Cardiac fibroblast (primary cell): ENCODE data around the gene FREM1.

Experiments used
- DNase-seq, 2 donors: peaks; one replicate each; pipeline versions ENCODE4 v3.0.0 to v3.0.0-alpha.2; 2010; ENCODE audit warnings: low read depth in 2 of 2
- H3K4me3 ChIP-seq, 2 donors: replicated peaks in 1 of 2; 1 replicate in 1 of 2; 2 replicates in 1 of 2; pipeline ENCODE4 v1.5.1; 2011; ENCODE audit warnings: low read depth in 2 of 2, low read length in 2 of 2, mild to moderate bottlenecking in 2 of 2, moderate library complexity in 1 of 2
- TF ChIP-seq, protein P1 (sequence below): IDR thresholded peaks from one replicate; pipeline ENCODE4 v1.5.1; 2011; ENCODE audit warnings: low read depth, mild to moderate bottlenecking, low read length, inconsistent platforms

Gene FREM1

GRCh38 chr9:14909961-14910805 is at the start of gene FREM1:
Gene FREM1, minus strand, starts transcription at chr9:14910428. Its CDS starts 41,451 bp downstream, at chr9:14868977.
- DNase-seq: peak in 1 of 2 donors; percentile 53
- H3K4me3 ChIP-seq: no peak within 1 kb of the TSS

DNA sequence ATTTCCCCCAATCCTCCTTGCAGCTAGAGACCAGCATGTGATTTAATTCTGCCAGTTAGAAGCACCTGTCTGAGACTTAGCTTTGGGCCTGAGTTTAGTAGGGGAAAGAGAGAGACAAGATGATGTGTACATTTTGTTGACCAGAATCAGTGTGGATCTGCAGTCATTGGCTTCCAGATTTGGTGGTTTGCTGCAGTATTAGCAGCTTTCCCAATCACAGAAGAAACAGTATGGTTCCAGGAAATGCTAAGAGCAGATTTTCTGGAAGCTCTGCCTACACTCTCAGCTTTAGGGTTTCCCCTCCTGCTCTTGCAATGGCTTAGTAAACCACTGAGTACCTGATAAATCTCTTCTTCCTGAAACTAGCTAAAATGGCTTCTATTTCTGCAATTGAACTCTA is 48.8 kb upstream of the FREM1 start:
- TF ChIP-seq, protein P1, sequence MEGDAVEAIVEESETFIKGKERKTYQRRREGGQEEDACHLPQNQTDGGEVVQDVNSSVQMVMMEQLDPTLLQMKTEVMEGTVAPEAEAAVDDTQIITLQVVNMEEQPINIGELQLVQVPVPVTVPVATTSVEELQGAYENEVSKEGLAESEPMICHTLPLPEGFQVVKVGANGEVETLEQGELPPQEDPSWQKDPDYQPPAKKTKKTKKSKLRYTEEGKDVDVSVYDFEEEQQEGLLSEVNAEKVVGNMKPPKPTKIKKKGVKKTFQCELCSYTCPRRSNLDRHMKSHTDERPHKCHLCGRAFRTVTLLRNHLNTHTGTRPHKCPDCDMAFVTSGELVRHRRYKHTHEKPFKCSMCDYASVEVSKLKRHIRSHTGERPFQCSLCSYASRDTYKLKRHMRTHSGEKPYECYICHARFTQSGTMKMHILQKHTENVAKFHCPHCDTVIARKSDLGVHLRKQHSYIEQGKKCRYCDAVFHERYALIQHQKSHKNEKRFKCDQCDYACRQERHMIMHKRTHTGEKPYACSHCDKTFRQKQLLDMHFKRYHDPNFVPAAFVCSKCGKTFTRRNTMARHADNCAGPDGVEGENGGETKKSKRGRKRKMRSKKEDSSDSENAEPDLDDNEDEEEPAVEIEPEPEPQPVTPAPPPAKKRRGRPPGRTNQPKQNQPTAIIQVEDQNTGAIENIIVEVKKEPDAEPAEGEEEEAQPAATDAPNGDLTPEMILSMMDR: no peak
- no peak for DNase-seq
- no peak overlapping the region for H3K4me3 ChIP-seq

More at GRCh38 chr9:14909961-14910805, at the start of gene FREM1:
- TF ChIP-seq, protein P1: no peak

DNA sequence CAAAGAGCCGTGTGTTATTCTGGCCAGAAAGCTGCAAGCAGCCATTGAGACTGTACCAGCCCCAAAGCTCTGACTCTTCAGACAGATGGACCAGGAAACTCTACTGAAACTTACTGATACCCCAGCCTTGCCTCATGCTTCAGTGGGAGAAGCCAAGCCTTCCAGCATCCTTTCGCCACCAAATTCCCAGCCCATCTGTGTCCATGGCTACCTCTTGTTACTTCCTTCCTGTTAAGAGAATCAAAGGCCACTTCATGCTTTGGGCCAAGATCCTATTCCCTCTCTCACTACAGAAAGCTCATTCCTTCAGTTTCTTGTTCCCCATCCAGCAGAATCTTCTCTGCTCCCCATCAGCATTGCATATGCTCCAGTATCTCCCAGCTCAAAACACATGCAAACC is 46.9 kb upstream of the FREM1 start:
- TF ChIP-seq, protein P1: no peak
- DNase-seq: no peak
- no peak overlapping the region for H3K4me3 ChIP-seq

- no peak overlapping the region for H3K4me3 ChIP-seq
- DNase-seq: no peak
- TF ChIP-seq, protein P1: no peak
Observed at GRCh38 chr9:14956208-14956607, 46.0 kb upstream of the FREM1 start.

- H3K4me3 ChIP-seq: no peak overlapping the region
- DNase-seq: no peak
- TF ChIP-seq, protein P1: no peak
Observed at GRCh38 chr9:14945351-14945750, 35.1 kb upstream of the FREM1 start.

GRCh38 chr9:14941501-14942405 is 31.5 kb upstream of the FREM1 start:
- DNase-seq: peak in 1 of 2 donors; percentile 11
- TF ChIP-seq, protein P1: no peak
- no peak overlapping the region for H3K4me3 ChIP-seq
